GM23338 (cell line): Measurements from ENCODE around the gene ZNF611. TPM values are rescaled to one million over a fixed set of nuclear protein-coding genes. Genes with fewer than 3 reads are reported as not detected.
"Not testable (repeated sequence)": the region's sequence is repeated elsewhere in the genome, so short reads cannot be mapped to it uniquely, and the experiment has no call there.

Experiments used
- ATAC-seq: fragments of 200-7000 bp; cut with Tn5 transposase; 3 replicates; pipeline ENCODE4 v1.9.1; 2020
- DNase-seq: peaks from one replicate; pipeline ENCODE4 v3.0.0-alpha.2; 2015; ENCODE audit warnings: low spot score
- H2AFZ ChIP-seq: fragments of 200-600 bp; sonication (generic); 2 replicates; pipeline ENCODE4 v1.8.0; 2016; ENCODE audit warnings: antibody characterized with exemption, mild to moderate bottlenecking, moderate library complexity
- H3F3A ChIP-seq: fragments of 200-600 bp; sonication (generic); replicated peaks from 2 replicates; pipeline ENCODE4 v1.8.0; 2017; ENCODE audit warnings: antibody characterized with exemption, mixed run types, low read depth
- H3K27ac ChIP-seq: fragments of 200-600 bp; sonication (generic); 2 replicates; pipeline ENCODE4 v1.6.1; 2016; ENCODE audit warnings: low read depth
- H3K27me3 ChIP-seq: fragments of 200-600 bp; sonication (generic); 2 replicates; pipeline ENCODE4 v1.8.0; 2016; ENCODE audit warnings: mild to moderate bottlenecking, mixed run types, moderate library complexity; ENCODE audit not compliant: insufficient read depth
- H3K36me3 ChIP-seq: fragments of 200-600 bp; sonication (generic); 2 replicates; pipeline ENCODE4 v1.8.0; 2016; ENCODE audit warnings: mild to moderate bottlenecking; ENCODE audit not compliant: insufficient read depth
- H3K4me1 ChIP-seq: fragments of 200-600 bp; sonication (generic); 2 replicates; pipeline ENCODE4 v1.8.0; 2016; ENCODE audit warnings: mild to moderate bottlenecking, moderate library complexity; ENCODE audit not compliant: insufficient read depth
- H3K4me2 ChIP-seq: fragments of 200-600 bp; sonication (generic); 2 replicates; pipeline ENCODE4 v1.7.1; 2017; ENCODE audit warnings: mixed run types
- H3K4me3 ChIP-seq: fragments of 200-600 bp; sonication (generic); 2 replicates; pipeline ENCODE4 v1.6.1; 2016; ENCODE audit warnings: mixed run types
- H3K79me2 ChIP-seq: fragments of 200-600 bp; sonication (generic); replicated peaks from 2 replicates; pipeline ENCODE4 v1.8.0; 2017; ENCODE audit warnings: mild to moderate bottlenecking; ENCODE audit not compliant: insufficient read depth
- H3K9me2 ChIP-seq: fragments of 200-600 bp; sonication (generic); 2 replicates; pipeline ENCODE4 v1.8.0; 2017; ENCODE audit not compliant: insufficient read depth
- H4K20me1 ChIP-seq: fragments of 200-600 bp; sonication (generic); replicated peaks from 2 replicates; pipeline ENCODE4 v1.8.0; 2017; ENCODE audit warnings: mild to moderate bottlenecking; ENCODE audit not compliant: insufficient read depth
- H3K27ac Mint-ChIP-seq: 2 replicates; pipeline ENCODE4 v1.8.0; 2020; ENCODE audit warnings: inconsistent platforms, mild to moderate bottlenecking, moderate library complexity, mixed read lengths
- H3K27me3 Mint-ChIP-seq: 3 replicates; pipeline ENCODE4 v1.8.0; 2022; ENCODE audit warnings: low read depth, mild to moderate bottlenecking, moderate library complexity, mixed read lengths, inconsistent platforms; ENCODE audit not compliant: insufficient read depth, poor library complexity
- H3K36me3 Mint-ChIP-seq: 3 replicates; pipeline ENCODE4 v1.8.0; 2021; ENCODE audit warnings: low read depth, mild to moderate bottlenecking, inconsistent platforms, moderate library complexity, mixed read lengths
- H3K4me1 Mint-ChIP-seq: 3 replicates; pipeline ENCODE4 v1.8.0; 2020; ENCODE audit warnings: mild to moderate bottlenecking, inconsistent platforms, mixed read lengths
- H3K4me3 Mint-ChIP-seq: 3 replicates; pipeline ENCODE4 v1.8.0; 2021; ENCODE audit warnings: moderate library complexity, mild to moderate bottlenecking, inconsistent platforms, mixed read lengths
- H3K9me3 Mint-ChIP-seq: 3 replicates; pipeline ENCODE4 v1.8.0; 2020; ENCODE audit warnings: moderate library complexity, mild to moderate bottlenecking, inconsistent platforms, mixed read lengths
- CREB1 ChIP-seq: fragments of 250-450 bp; sonication (Bioruptor Pico); IDR thresholded peaks from 2 replicates; pipeline ENCODE4 v1.5.0; 2020; ENCODE audit warnings: low read depth, mild to moderate bottlenecking, moderate library complexity
- CTCF ChIP-seq, 2 experiments: fragments of 200-600 bp in 1 of 2; sonication (generic) in 1 of 2; conservative IDR thresholded peaks; 2 replicates each; pipeline versions ENCODE4 v1.5.1 to v1.6.1; 2016 to 2017; ENCODE audit warnings: antibody characterized with exemption in 2 of 2, low read depth in 2 of 2, mild to moderate bottlenecking in 2 of 2, moderate library complexity in 1 of 2
- ETS1 ChIP-seq: IDR thresholded peaks from 2 replicates; pipeline ENCODE4 v1.6.1; 2016; ENCODE audit warnings: antibody characterized with exemption
- EZH2 ChIP-seq: fragments of 200-600 bp; sonication (generic); IDR thresholded peaks from one replicate; pipeline ENCODE4 v1.8.0; 2017; ENCODE audit warnings: antibody characterized with exemption, mild to moderate bottlenecking, low read depth; ENCODE audit not compliant: unreplicated experiment
- JUNB ChIP-seq: IDR thresholded peaks from one replicate; pipeline ENCODE4 v1.6.1; 2016; ENCODE audit warnings: antibody characterized with exemption; ENCODE audit not compliant: unreplicated experiment
- NANOG ChIP-seq: IDR thresholded peaks from 2 replicates; pipeline ENCODE4 v1.6.1; 2016; ENCODE audit warnings: antibody characterized with exemption, borderline replicate concordance
- POLR2AphosphoS5 ChIP-seq: IDR thresholded peaks from 2 replicates; pipeline ENCODE4 v1.6.1; 2016; ENCODE audit warnings: antibody characterized with exemption, low read depth
- STAT1 ChIP-seq: IDR thresholded peaks from one replicate; pipeline ENCODE4 v1.6.1; 2016; ENCODE audit warnings: antibody characterized with exemption; ENCODE audit not compliant: unreplicated experiment
- ZNF114 ChIP-seq: fragments of 250-450 bp; sonication (Bioruptor Pico); IDR thresholded peaks from 2 replicates; pipeline ENCODE4 v1.5.0; 2020; ENCODE audit warnings: mild to moderate bottlenecking, moderate library complexity
- ZNF331 ChIP-seq: fragments of 250-450 bp; sonication (Bioruptor Pico); IDR thresholded peaks from 2 replicates; pipeline ENCODE4 v1.5.0; 2020; ENCODE audit warnings: low read depth, mild to moderate bottlenecking, moderate library complexity
- ZNF462 ChIP-seq: fragments of 250-450 bp; sonication (Bioruptor Pico); IDR thresholded peaks from 2 replicates; pipeline ENCODE4 v1.5.0; 2020; ENCODE audit warnings: mild to moderate bottlenecking, moderate library complexity
- polyA plus RNA-seq: library from polyadenylated mRNA; unstranded; fragments of >200 nt; fragmentation: Nextera tagmentation; extraction: Ambion mirVana; gene quantifications from 2 replicates; pipeline ENCODE4 v1.2.1, GENCODE V29; 2016
- total RNA-seq: library from RNA; depleted of rRNA; stranded (reverse); fragments of >200 nt; shearing (Covaris generic); gene quantifications from 2 replicates; pipeline ENCODE4 v1.2.3, GENCODE V29; 2014

ZNF611 gene
- total and polyA plus RNA-seq, 2 experiments from 2014 or later, result 5.3 to 16.4 TPM

- TF ChIP-seq ZNF462 (CRISPR knock-in tag) (no peak), POLR2AphosphoS5 (no peak), NANOG (no peak), EZH2 (no peak), STAT1 (no peak), CREB1 (CRISPR knock-in tag) (no peak), JUNB (no peak), ZNF114 (CRISPR knock-in tag) (no peak), CTCF (conservative IDR thresholded peaks at IDR 0.05; ENCODE audit: low read depth in 2 of 2) (no peak), ETS1 (no peak), ZNF331 (CRISPR knock-in tag) (no peak)
Observed at GRCh38 chr19:52734331-52734892, 432 bp downstream of the ZNF611 start (continued).

DNA sequence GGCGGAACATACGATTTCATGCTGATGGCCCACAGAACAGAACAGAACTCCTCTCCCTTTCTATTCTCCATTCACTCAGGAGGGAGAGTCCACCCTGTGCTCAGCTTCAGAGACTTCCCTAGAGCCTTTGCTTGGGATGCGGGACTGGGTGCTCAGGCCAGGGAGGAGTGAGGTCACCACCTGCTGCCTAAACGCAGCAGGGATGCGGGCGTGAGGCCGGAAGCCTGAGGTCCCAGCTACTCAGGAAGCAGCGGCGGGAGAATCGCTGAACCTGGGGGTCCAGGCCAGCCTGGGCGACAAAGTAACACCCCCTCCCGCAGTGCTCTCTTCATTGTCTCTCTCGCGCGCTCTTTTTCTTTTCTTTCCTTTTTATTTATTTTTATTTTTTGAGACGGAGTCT, 8.8 kb downstream of the ZNF611 start:
- H4K20me1 ChIP-seq, H3K27ac Mint-ChIP-seq, H3K4me1 Mint-ChIP-seq, H3K4me3 ChIP-seq, H3K27ac ChIP-seq, H3K4me3 Mint-ChIP-seq, H2AFZ ChIP-seq, DNase-seq, H3K27me3 ChIP-seq, H3K9me2 ChIP-seq, ATAC-seq, H3K79me2 ChIP-seq, H3K4me2 ChIP-seq, H3F3A ChIP-seq, H3K4me1 ChIP-seq, H3K27me3 Mint-ChIP-seq, H3K36me3 ChIP-seq: not testable (repeated sequence)
- Mint-ChIP-seq H3K36me3 (peaks cover 51% of the 10 kb centered on the region), H3K9me3 (peaks cover 23% of the 10 kb centered on the region)
